Chondrocyte (in vitro differentiated cells): ENCODE data around the gene MAPK11. TPM values are rescaled to one million over a fixed set of nuclear protein-coding genes. Genes with fewer than 3 reads are reported as not detected.

Experiments used
- DNase-seq: peaks from one replicate; pipeline ENCODE4 v3.0.0; 2021; ENCODE audit warnings: mixed read lengths, low spot score
- H3K27ac Mint-ChIP-seq: one replicate; pipeline ENCODE4 v1.8.0; 2021; ENCODE audit warnings: mild to moderate bottlenecking, moderate library complexity, mixed read lengths; ENCODE audit not compliant: unreplicated experiment
- H3K27me3 Mint-ChIP-seq: 2 replicates; pipeline ENCODE4 v1.8.0; 2021; ENCODE audit warnings: low read depth, mixed read lengths
- H3K36me3 Mint-ChIP-seq: 2 replicates; pipeline ENCODE4 v1.8.0; 2021; ENCODE audit warnings: low read depth, mixed read lengths
- H3K4me1 Mint-ChIP-seq: 2 replicates; pipeline ENCODE4 v1.8.0; 2021; ENCODE audit warnings: low read depth, mild to moderate bottlenecking, mixed read lengths
- H3K4me3 Mint-ChIP-seq: one replicate; pipeline ENCODE4 v1.8.0; 2021; ENCODE audit warnings: mild to moderate bottlenecking, moderate library complexity, mixed read lengths; ENCODE audit not compliant: unreplicated experiment
- H3K9me3 Mint-ChIP-seq: 2 replicates; pipeline ENCODE4 v1.8.0; 2021; ENCODE audit warnings: low read depth, mixed read lengths
- CTCF ChIP-seq: fragments of 200-600 bp; sonication (generic); IDR thresholded peaks from 2 replicates; pipeline ENCODE4 v1.5.0; 2021; ENCODE audit warnings: antibody characterized with exemption, mild to moderate bottlenecking, moderate library complexity
- total RNA-seq: library from RNA; stranded (reverse); gene quantifications from 3 replicates; pipeline ENCODE4 v1.2.1, GENCODE V29; 2021

MAPK11 gene
- total RNA-seq, 1 donor from 2014 or later, result 19.9 TPM

DNA sequence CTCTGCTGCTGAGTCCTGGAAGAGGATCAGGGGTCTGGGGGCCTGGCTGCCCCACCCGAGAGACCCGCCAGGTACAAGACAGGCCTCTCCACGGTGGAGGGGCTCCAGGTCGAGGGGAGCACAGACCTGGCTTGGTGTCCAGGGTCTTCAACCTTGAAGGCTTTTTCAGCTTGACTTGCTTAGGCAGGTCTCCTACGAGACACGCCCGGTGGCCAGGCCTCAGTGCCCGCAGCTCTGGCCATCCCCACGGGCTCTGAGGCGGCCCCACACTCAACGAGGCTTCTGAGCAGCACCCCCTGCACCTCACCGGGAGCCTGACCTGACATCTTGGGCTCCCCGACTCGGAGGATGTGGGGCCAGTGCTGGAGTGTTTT is 43.9 kb upstream of the MAPK11 start:
- Mint-ChIP-seq H3K4me1 (peaks cover 6% of the 10 kb centered on the region), H3K4me3 (no peak overlapping the region), H3K9me3 (no peaks in the 10 kb centered on the region), H3K27me3 (no peaks in the 10 kb centered on the region), H3K36me3 (no peaks in the 10 kb centered on the region), H3K27ac (no peak overlapping the region)
- DNase-seq, result peak; percentile 88
- TF ChIP-seq CTCF, result no peak

DNA sequence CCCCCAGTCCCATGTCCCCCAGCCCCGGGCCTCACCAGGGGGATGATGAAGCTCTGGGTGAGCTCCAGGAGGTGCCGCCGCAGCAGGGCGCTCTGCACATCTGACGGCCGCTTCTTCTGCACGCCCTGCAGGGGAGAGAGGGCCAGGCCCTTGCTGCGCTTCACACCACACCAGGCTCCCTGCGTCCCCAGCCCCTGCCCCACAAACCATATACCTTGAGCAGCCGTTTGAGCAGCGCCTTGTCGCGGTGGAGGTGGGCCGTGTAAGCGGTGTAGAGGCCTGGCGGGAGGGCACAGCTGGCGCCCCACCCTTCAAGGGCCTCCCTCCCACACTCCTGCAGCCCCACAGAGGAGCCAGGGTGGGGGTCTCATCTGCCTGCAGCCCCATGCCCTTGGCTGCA is 43.4 kb upstream of the MAPK11 start:
- Mint-ChIP-seq H3K27ac (no peak overlapping the region), H3K36me3 (no peaks in the 10 kb centered on the region), H3K27me3 (no peaks in the 10 kb centered on the region), H3K4me1 (peaks cover 11% of the 10 kb centered on the region), H3K9me3 (no peaks in the 10 kb centered on the region), H3K4me3 (no peak overlapping the region)
- no peak for TF ChIP-seq CTCF
- DNase-seq, result no peak

- no peak overlapping the region for H3K27ac Mint-ChIP-seq
- no peaks in the 10 kb centered on the region for H3K36me3 Mint-ChIP-seq
- H3K9me3 Mint-ChIP-seq, result no peaks in the 10 kb centered on the region
- no peak for DNase-seq
- peaks cover 16% of the 10 kb centered on the region for H3K4me1 Mint-ChIP-seq
- H3K27me3 Mint-ChIP-seq, result no peaks in the 10 kb centered on the region
- TF ChIP-seq CTCF, result no peak
- no peak overlapping the region for H3K4me3 Mint-ChIP-seq
Measured at GRCh38 chr22:50313021-50313420, 42.8 kb upstream of the MAPK11 start.

- no peaks in the 10 kb centered on the region for H3K9me3 Mint-ChIP-seq
- H3K36me3 Mint-ChIP-seq, result no peaks in the 10 kb centered on the region
- H3K4me3 Mint-ChIP-seq, result no peak overlapping the region
- H3K27ac Mint-ChIP-seq, result no peak overlapping the region
- no peak for TF ChIP-seq CTCF
- no peaks in the 10 kb centered on the region for H3K27me3 Mint-ChIP-seq
- no peak for DNase-seq
- peaks cover 16% of the 10 kb centered on the region for H3K4me1 Mint-ChIP-seq
Measured at GRCh38 chr22:50312371-50312770, 42.2 kb upstream of the MAPK11 start.

DNA sequence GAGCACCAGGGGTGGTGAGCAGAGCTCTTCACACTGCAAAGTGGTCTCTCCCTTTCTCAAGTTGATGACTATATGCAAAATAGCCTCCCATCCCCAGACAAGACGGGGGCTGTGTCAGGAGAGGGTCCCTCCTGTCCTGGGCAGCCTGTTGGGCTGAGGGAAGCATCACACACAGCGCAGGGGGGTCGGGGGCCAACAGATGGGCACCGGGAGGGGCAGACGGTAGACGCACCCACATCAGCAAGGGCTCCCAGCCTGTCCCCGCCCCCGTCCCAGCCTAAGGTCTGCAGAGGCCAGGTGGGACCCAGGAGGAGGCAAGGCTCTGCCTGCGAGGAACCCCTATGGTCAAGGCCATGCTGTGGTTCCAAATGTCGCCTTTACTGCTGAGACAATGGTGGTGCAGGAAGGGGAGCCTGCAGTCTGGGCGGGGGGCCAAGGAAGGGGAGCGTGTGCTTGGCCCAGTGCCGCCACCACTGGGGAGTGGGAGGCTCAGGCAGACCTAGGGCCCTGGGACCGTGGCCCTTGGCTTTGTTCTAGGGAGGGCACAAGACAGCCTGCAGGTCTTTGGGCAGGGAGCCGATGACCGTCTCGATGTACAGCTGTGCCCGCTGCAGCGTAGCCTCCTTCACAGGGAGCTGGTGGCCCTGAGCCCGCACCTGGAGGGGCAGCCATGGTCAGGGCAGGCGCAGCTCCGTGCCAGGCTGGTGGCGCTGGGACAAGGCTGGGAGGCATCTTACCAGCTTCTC is 41.6 kb upstream of the MAPK11 start:
- no peak overlapping the region for H3K27ac Mint-ChIP-seq

More for the DNA sequence above, 41.6 kb upstream of the MAPK11 start:
- H3K36me3 Mint-ChIP-seq, result no peaks in the 10 kb centered on the region
- H3K9me3 Mint-ChIP-seq, result no peaks in the 10 kb centered on the region
- no peak for DNase-seq
- TF ChIP-seq CTCF, result no peak
- no peak overlapping the region for H3K4me3 Mint-ChIP-seq
- peaks cover 16% of the 10 kb centered on the region for H3K4me1 Mint-ChIP-seq
- H3K27me3 Mint-ChIP-seq, result no peaks in the 10 kb centered on the region
